Kidney epithelial cell (primary cell): ENCODE data around the gene GMPPB. TPM values are rescaled to one million over a fixed set of nuclear protein-coding genes. Genes with fewer than 3 reads are reported as not detected.
"Not testable (repeated sequence)": the region's sequence is repeated elsewhere in the genome, so short reads cannot be mapped to it uniquely, and the experiment has no call there.

Experiments used
- DNase-seq: peaks from one replicate; pipeline ENCODE4 v3.0.0-alpha.2; 2010; ENCODE audit warnings: low read depth
- H3K27me3 ChIP-seq: 2 replicates; pipeline ENCODE4 v1.6.0; 2011; ENCODE audit warnings: low read length; ENCODE audit not compliant: control insufficient read depth, insufficient read depth
- H3K36me3 ChIP-seq: 2 replicates; pipeline ENCODE4 v1.5.1; 2011; ENCODE audit warnings: low read length; ENCODE audit not compliant: control insufficient read depth, insufficient read depth
- H3K4me3 ChIP-seq: 2 replicates; pipeline ENCODE4 v1.5.1; 2011; ENCODE audit warnings: low read depth, mild to moderate bottlenecking, control low read depth, low read length
- total RNA-seq: library from RNA; depleted of rRNA; stranded (reverse); fragments of >200 nt; gene quantifications from 2 replicates; pipeline ENCODE4 v1.2.3, GENCODE V29; 2015
- TF ChIP-seq, protein P1 (sequence below): IDR thresholded peaks from 2 replicates; pipeline ENCODE4 v1.5.1; 2011; ENCODE audit warnings: mild to moderate bottlenecking, moderate library complexity, low read length, control low read depth, inconsistent platforms; ENCODE audit not compliant: insufficient read depth, poor library complexity, severe bottlenecking

Gene GMPPB
- total RNA-seq, 1 donor from 2014 or later = 53.2 TPM

GRCh38 chr3:49751501-49751900, 27.8 kb upstream of the GMPPB start:
- H3K36me3 ChIP-seq = no peaks in the 10 kb centered on the region
- no peak overlapping the region for H3K4me3 ChIP-seq
- no peak for DNase-seq
- TF ChIP-seq, protein P1, sequence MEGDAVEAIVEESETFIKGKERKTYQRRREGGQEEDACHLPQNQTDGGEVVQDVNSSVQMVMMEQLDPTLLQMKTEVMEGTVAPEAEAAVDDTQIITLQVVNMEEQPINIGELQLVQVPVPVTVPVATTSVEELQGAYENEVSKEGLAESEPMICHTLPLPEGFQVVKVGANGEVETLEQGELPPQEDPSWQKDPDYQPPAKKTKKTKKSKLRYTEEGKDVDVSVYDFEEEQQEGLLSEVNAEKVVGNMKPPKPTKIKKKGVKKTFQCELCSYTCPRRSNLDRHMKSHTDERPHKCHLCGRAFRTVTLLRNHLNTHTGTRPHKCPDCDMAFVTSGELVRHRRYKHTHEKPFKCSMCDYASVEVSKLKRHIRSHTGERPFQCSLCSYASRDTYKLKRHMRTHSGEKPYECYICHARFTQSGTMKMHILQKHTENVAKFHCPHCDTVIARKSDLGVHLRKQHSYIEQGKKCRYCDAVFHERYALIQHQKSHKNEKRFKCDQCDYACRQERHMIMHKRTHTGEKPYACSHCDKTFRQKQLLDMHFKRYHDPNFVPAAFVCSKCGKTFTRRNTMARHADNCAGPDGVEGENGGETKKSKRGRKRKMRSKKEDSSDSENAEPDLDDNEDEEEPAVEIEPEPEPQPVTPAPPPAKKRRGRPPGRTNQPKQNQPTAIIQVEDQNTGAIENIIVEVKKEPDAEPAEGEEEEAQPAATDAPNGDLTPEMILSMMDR = no peak
- H3K27me3 ChIP-seq = no peaks in the 10 kb centered on the region

GRCh38 chr3:49750056-49750455, 26.3 kb upstream of the GMPPB start:
- TF ChIP-seq, protein P1 = no peak
- H3K27me3 ChIP-seq = no peaks in the 10 kb centered on the region
- H3K4me3 ChIP-seq = no peak overlapping the region
- DNase-seq = no peak
- H3K36me3 ChIP-seq = no peaks in the 10 kb centered on the region

- not testable (repeated sequence) for H3K27me3 ChIP-seq, H3K4me3 ChIP-seq, H3K36me3 ChIP-seq, DNase-seq
These were observed 25.1 kb upstream of the GMPPB start for GRCh38 chr3:49748874-49749273.

GRCh38 chr3:49747792-49748480, 24.2 kb upstream of the GMPPB start:
- Histone ChIP-seq H3K4me3 (no peak overlapping the region), H3K27me3 (no peaks in the 10 kb centered on the region), H3K36me3 (no peaks in the 10 kb centered on the region)
- DNase-seq = peak; percentile 31
- TF ChIP-seq, protein P1 = no peak

DNA sequence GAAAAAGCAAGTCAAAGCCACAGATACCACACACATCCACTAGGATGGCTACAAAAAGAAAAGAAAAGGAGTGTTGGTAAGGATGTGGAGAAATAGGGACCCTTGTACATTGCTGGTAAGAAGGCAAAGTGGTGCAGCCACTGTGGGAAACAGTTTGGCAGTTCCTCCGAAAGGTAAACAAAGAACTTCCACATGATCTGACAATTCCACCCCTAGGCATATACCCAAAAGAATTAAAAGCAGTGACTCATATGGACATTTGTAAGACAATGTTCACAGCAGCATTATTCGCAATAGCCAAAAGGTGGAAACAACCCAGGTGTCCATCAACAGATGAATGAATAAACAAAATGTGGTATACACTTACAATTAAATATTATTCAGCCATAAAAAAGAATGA, 22.2 kb upstream of the GMPPB start:
- DNase-seq = no peak
- TF ChIP-seq, protein P1 = no peak
- no peaks in the 10 kb centered on the region for H3K27me3 ChIP-seq
- H3K4me3 ChIP-seq = no peak overlapping the region
- H3K36me3 ChIP-seq = no peaks in the 10 kb centered on the region

- TF ChIP-seq, protein P1 = no peak
- Histone ChIP-seq H3K4me3 (no peak overlapping the region), H3K36me3 (peaks cover 1% of the 10 kb centered on the region), H3K27me3 (no peaks in the 10 kb centered on the region)
- no peak for DNase-seq
These were observed 16.7 kb upstream of the GMPPB start for GRCh38 chr3:49740427-49740826.
